Uterus (tissue), 4 donors: Measurements from ENCODE around the gene PDLIM7. TPM values are rescaled to one million over a fixed set of nuclear protein-coding genes. Genes with fewer than 3 reads are reported as not detected.

Experiments used
- DNase-seq, 2 donors: peaks; one replicate each; pipeline ENCODE4 v3.0.0-alpha.2; 2019 to 2020
- H3K27ac ChIP-seq, 2 donors: fragments of 200-600 bp; sonication (generic); 1 replicate in 1 of 2; 2 replicates in 1 of 2; pipeline ENCODE4 v1.5.1; 2016 to 2018
- H3K27me3 ChIP-seq, 2 donors: fragments of 200-600 bp; sonication (generic); one replicate each; pipeline ENCODE4 v1.5.1; 2018 to 2019; ENCODE audit warnings: control low read depth in 1 of 2
- H3K36me3 ChIP-seq, 2 donors: fragments of 200-600 bp; sonication (generic); one replicate each; pipeline ENCODE4 v1.5.1; 2019; ENCODE audit warnings: control low read depth in 1 of 2
- H3K4me1 ChIP-seq, 2 donors: fragments of 200-600 bp; sonication (generic); one replicate each; pipeline ENCODE4 v1.5.1; 2018 to 2019; ENCODE audit warnings: control low read depth in 1 of 2
- H3K4me3 ChIP-seq, 2 donors: fragments of 200-600 bp; sonication (generic); 1 replicate in 1 of 2; 2 replicates in 1 of 2; pipeline ENCODE4 v1.5.1; 2018 to 2019; ENCODE audit warnings: mild to moderate bottlenecking in 1 of 2
- H3K9me3 ChIP-seq, 2 donors: fragments of 200-600 bp; sonication (generic); one replicate each; pipeline ENCODE4 v1.5.1; 2019; ENCODE audit warnings: control low read depth in 1 of 2
- POLR2A ChIP-seq, 2 donors: fragments of 450-650 bp; IDR thresholded peaks; one replicate each; pipeline ENCODE4 v1.6.1; 2016; ENCODE audit warnings: antibody characterized with exemption in 2 of 2, mild to moderate bottlenecking in 1 of 2, moderate library complexity in 1 of 2
- intact Hi-C: fragments of 100-400 bp; cut with DNase I; formaldehyde crosslinking; loops from one replicate; pipeline ENCODE4 v1.15.1; 2023; ENCODE audit warnings: low total_unique reads
- total RNA-seq, 4 donors: library from RNA; depleted of rRNA in 3 of 4; stranded (reverse); fragments of >200 nt in 3 of 4; gene quantifications; one replicate each; pipeline versions ENCODE4 v1.1.0 to v1.2.4, GENCODE V29; 2014 to 2023
- TF ChIP-seq, protein P1 (sequence below), 4 experiments: fragments of 200-600 bp in 2 of 4; fragments of 450-650 bp in 2 of 4; sonication (generic) in 2 of 4; IDR thresholded peaks; one replicate each; pipeline ENCODE4 v1.5.1; 2016 to 2019; ENCODE audit warnings: antibody characterized with exemption in 4 of 4, mild to moderate bottlenecking in 2 of 4, moderate library complexity in 1 of 4
- donor health status: DM: yes; HTN: yes; CAD: no.

PDLIM7 gene
- total RNA-seq, 4 donors from 2014 or later: 102 to 543 (median 193) TPM

DNA sequence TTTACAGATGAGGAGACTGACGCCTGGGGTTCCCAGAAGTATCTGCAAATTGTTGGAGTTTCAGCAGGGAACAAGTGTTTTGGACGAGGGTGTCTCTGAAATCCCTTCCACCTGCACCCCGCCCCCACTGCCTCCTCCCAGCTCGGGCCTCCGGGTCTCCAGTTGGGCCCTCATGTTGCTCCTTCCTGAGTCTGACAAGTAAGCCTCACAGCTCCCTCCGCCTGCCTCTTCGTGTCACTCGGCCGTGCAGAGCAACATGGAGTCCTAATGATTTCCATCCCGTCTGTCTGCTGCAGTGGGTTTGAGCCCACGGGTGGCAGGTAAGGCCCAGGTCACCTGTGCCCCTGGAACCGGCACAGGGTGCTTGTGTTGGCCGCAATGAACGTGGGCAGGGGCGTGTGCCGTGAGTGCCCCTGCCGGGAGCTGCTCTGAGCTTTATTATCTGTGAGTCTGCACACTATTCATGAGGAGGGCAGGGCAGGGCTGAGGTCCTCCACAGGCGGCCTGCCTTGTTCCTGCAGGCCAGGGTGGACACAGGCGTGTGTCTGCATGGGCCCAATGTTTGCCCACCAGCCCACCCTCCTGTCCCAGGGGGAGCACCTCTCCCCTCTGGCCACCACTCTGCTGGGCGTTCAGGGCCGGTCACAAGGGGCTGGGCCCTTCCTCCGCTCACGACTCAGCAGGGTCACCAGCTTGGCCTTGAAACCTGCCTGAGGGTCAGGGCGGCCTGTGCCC lies 6.1 kb upstream of the PDLIM7 start:
- Histone ChIP-seq H3K4me3 (no peak overlapping the region), H3K9me3 (no peaks in the 10 kb centered on the region), H3K27ac (no peak overlapping the region), H3K27me3 (no peaks in the 10 kb centered on the region), H3K4me1 (peaks cover 0 to under 1% of the 10 kb centered on the region in 2 donors), H3K36me3 (no peaks in the 10 kb centered on the region)
- no peak for DNase-seq
- TF ChIP-seq POLR2A (IDR thresholded peaks at IDR 0.05): no peak
- TF ChIP-seq, protein P1, sequence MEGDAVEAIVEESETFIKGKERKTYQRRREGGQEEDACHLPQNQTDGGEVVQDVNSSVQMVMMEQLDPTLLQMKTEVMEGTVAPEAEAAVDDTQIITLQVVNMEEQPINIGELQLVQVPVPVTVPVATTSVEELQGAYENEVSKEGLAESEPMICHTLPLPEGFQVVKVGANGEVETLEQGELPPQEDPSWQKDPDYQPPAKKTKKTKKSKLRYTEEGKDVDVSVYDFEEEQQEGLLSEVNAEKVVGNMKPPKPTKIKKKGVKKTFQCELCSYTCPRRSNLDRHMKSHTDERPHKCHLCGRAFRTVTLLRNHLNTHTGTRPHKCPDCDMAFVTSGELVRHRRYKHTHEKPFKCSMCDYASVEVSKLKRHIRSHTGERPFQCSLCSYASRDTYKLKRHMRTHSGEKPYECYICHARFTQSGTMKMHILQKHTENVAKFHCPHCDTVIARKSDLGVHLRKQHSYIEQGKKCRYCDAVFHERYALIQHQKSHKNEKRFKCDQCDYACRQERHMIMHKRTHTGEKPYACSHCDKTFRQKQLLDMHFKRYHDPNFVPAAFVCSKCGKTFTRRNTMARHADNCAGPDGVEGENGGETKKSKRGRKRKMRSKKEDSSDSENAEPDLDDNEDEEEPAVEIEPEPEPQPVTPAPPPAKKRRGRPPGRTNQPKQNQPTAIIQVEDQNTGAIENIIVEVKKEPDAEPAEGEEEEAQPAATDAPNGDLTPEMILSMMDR (IDR thresholded peaks at IDR 0.05): no peak
- intact Hi-C loops: loop anchor here (5.0 kb wide), 2 partner anchors 96 to 116 kb away; partner anchors contain the start of gene F12

DNA sequence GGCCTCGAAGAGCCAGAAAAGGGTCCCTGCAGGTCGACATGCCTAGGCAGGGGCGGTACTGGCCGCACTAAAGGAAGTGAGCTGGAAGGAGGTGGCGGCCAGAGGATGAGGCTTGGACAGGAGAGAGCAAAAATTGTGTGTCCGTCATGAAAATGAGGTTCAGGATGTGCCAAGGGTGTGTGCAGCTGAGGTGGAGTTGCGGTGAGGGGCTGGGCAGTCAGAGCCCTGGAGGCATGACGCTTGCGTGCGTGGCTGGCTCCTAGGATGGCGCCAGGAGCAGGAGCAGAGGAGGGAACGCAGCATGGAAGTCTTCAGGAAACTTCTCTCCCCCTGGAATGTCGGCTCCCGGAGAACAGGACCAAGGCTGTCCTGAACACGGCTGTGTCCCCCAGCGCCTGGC lies 5.5 kb upstream of the PDLIM7 start:
- TF ChIP-seq POLR2A (IDR thresholded peaks at IDR 0.05): no peak
- TF ChIP-seq, protein P1 (IDR thresholded peaks at IDR 0.05): no peak
- DNase-seq: no peak
- H3K27ac ChIP-seq: no peak overlapping the region
- peaks cover 0 to 7% of the 10 kb centered on the region in 2 donors for H3K4me1 ChIP-seq
- no peaks in the 10 kb centered on the region for H3K27me3 ChIP-seq
- no peaks in the 10 kb centered on the region for H3K9me3 ChIP-seq
- no peak overlapping the region for H3K4me3 ChIP-seq
- no peaks in the 10 kb centered on the region for H3K36me3 ChIP-seq
- intact Hi-C loops: loop anchor here (5.0 kb wide), 2 partner anchors 96 to 116 kb away; partner anchors contain the start of gene F12

DNA sequence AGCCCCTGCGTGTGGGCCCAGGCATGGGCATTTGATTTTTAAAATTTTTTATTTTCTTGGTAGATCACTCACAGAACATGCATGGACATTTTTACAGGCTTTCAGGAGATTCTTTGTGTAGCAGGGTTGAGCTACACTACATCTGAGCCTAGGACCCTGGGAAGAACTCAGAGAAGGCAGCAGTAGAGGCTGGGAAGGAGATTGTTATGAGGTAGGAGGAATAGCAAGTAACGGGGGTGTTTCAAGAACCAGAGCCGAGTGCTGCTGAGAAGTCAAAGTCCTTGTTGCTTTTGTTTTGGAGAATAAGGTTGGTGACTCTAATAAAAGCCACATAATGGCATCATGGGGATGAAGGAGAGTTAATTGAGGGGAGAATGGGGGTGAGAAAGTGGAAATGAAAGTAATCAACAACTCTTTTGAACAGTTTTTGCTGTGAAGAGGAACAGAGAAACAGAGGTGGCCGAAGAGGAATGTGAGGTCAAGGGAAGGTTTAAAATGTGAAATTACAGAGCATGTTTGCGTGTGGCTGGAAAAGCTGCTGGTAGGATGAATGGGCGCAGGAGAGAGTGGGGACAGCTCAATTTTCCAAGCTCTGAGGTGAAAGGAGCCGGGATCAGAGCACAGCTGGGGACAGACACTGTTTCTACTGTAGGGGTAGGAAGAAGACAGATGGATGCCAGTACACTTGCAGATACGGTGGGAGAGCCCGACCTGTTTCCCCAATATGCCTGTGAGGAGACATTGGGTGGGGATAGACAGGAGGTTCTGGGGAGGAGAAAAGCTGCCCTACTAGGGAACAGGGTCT lies 4.7 kb upstream of the PDLIM7 start:
- DNase-seq: no peak
- H3K9me3 ChIP-seq: no peaks in the 10 kb centered on the region
- H3K27me3 ChIP-seq: no peaks in the 10 kb centered on the region
- intact Hi-C loops: loop anchor here (5.0 kb wide), 2 partner anchors 95 to 115 kb away; partner anchors contain the start of gene F12
- no peak overlapping the region for H3K4me3 ChIP-seq
- H3K36me3 ChIP-seq: no peaks in the 10 kb centered on the region
- H3K4me1 ChIP-seq: peaks cover 0 to 7% of the 10 kb centered on the region in 2 donors
- no peak for TF ChIP-seq POLR2A (IDR thresholded peaks at IDR 0.05)
- TF ChIP-seq, protein P1 (IDR thresholded peaks at IDR 0.05): no peak
- no peak overlapping the region for H3K27ac ChIP-seq

DNA sequence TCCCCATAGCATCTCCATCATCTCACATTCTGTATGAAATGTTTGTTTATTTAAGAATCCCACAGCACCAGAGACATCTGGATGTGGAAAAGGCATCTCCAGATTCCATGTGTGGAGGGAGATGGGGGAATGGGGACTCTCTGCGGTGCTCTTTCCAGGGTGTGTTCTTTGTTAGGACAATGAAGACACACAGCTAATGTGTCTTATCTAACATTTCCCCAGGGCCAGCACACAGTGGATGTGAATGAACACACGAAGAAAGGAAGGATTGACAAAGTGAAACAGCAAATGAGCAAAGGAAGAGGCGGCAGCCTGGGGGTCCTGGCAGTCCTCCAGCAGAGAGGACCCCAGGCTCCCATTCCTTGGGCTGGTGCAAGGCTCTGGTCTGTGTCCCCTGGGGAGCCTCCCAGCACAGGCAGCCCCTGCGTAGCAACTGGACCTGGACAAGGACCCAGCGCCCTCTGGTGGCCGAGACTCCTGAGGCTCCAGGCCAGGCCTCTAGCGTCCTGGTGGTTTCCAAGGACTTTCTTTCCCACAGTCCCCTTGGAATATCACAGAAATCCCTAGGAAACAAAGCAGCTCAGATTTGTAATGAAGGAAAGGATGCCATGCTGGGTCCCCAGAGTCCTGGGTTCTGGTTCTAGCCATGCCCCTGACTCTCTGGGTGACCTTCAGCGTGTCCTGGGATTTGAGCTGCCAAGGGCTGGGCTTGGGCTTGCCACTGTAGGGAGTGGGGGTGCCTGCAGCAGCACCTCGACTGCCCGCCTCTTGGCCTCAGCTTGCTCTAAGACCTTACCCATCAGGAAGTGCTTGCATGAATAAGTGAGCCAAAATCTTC lies 3.5 kb upstream of the PDLIM7 start:
- H3K27ac ChIP-seq: peak overlapping the region in 1 of 2 donors; percentile 22

More for the DNA sequence above, 3.5 kb upstream of the PDLIM7 start:
- Histone ChIP-seq H3K27me3 (no peaks in the 10 kb centered on the region), H3K36me3 (no peaks in the 10 kb centered on the region), H3K9me3 (no peaks in the 10 kb centered on the region), H3K4me1 (peaks cover 0 to 7% of the 10 kb centered on the region in 2 donors), H3K4me3 (no peak overlapping the region)
- DNase-seq: peak; percentile 91 to 92
- TF ChIP-seq, protein P1 (IDR thresholded peaks at IDR 0.05): peak; percentile 93 to 96 (median 95)
- no peak for TF ChIP-seq POLR2A (IDR thresholded peaks at IDR 0.05)
- intact Hi-C loops: loop anchor here (5.0 kb wide), 2 partner anchors 94 to 114 kb away; partner anchors contain the start of gene F12
